Hepatocyte (in vitro differentiated cells): ENCODE data around the gene EDC3.

Source experiments
- CTCF ChIP-seq: fragments of 200-600 bp; sonication (generic); IDR thresholded peaks from 2 replicates; pipeline ENCODE4 v1.5.1; 2016; ENCODE audit warnings: antibody characterized with exemption, mild to moderate bottlenecking; ENCODE audit not compliant: poor library complexity
- EZH2 ChIP-seq: fragments of 200-600 bp; sonication (generic); IDR thresholded peaks from 2 replicates; pipeline ENCODE4 v1.6.1; 2016; ENCODE audit warnings: antibody characterized with exemption, mild to moderate bottlenecking, borderline replicate concordance

DNA sequence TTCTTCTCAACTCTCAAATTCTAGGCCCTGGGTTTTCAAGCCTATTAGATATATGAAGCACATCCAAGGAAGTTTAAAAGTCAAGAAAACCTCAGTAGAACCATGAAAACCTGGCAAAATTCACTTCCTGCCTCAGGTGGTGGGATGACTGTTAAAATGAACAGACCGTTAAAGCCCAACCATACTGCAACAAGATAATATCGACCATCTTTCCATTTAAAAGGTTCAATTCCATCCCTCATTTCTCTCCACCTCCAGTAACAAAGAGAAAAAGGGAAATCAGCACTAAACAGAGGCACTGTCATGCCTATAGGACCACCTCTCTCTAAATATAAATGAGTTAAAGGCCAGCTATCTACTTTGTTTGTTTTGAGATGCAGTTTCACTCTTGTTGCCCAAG lies 31.2 kb downstream of the EDC3 start:
- TF ChIP-seq CTCF (no peak), EZH2 (no peak)
